Measurements from ENCODE around the gene LIPM. TPM values are rescaled to one million over a fixed set of nuclear protein-coding genes. Genes with fewer than 3 reads are reported as not detected.
"Not testable (repeated sequence)": the region's sequence is repeated elsewhere in the genome, so short reads cannot be mapped to it uniquely, and the experiment has no call there.

Gene LIPM
- polyA plus RNA-seq, 5 donors: 0.09 to 0.12 TPM; not detected in 3

DNA sequence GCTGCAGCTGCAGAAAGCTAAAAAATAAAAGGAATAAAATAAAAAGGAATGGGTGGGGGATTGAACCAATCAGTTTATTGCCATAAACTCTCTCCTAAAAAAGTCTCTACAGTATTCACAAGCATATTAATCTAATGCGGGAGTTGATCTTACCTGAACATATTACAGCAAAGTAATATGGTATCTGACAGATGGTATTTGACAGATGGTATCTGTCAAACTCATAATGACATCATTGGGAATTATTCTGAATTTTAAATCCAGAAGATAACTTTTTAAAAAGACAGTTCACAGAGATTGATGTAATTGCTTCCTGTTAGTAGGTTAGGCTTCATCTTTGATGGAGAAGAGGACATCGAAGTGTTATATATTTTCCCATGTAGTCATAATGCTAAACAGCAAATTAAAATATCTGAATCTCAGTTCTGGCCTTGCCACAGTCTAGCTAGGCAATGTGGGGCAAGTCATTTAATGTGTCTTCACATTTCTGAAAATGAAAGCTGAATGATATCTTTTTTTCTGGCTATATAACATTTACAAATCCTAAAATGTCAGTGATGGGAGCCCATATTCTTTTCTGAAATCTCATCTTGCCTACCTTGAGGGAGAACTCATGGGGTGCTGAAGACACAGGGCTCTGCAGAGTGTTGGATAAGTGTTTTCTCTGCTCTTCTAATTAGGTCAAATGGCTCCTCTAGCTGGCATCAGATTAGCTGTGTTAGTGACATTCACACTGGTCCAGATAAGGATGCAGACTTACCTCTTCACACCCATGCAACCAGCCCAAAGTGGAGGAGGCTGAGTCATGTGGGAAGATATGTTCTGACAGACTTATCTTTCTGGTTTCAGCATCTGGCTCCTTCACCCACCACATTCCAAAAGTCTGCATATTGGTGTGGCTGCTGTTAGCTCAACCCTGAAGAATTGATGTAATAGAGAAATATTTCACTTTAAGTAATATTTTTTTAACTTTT is 2.1 kb upstream of the LIPM start:
- no peak for DNase-seq

DNA sequence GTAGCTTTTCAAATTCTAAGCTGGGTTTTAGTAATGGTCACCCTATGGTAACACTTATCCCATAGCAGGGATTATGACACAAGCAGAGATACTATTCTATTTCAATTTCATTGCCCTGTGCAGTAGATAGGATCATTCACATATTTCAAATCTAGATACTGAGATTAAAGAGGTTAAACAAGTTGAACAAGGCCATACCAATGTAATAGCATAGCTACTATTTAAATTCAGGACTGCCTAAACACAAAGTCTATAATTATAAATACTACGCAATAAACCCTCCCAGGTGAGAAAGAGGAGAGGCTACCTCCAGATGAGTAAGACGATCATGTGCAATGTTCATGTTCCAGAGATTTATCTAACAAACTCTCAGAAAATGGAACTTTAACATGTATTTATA is 1.1 kb downstream of the LIPM start:
- no peak for DNase-seq

DNA sequence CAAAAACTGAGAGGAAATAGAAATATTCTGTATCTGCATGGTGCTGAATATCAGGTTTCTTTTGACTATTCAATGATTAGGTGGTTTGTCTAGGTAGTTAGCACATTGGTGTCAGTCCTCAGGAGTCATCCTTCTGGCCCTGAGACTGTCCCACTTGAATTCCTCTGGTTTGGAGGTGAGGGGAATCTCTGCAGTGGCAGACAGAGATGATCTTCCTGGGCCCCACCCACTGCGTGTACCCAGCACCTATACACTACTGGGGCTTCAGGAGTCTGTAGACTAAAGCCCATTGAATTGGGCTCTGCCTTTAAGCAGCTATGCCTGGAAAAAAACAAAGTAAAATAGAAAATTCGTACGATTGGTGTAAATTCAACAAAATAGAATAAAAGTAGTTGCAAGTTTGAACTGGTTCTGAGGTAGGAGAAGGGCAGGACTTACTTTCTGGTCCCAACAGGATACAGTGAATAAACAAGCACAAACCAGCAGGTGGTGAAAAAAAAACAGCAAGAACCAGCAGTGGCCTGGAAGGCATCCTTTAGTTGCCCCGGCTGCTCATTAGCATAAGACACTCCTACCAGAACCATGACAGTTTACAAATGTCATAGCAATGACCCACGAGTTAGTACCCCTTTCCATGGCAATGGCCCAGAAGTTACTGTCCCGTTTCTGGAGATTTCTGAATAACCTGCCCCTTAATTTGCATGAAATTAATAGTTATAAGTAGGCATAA is 1.7 kb downstream of the LIPM start:
- no peak for DNase-seq

DNA sequence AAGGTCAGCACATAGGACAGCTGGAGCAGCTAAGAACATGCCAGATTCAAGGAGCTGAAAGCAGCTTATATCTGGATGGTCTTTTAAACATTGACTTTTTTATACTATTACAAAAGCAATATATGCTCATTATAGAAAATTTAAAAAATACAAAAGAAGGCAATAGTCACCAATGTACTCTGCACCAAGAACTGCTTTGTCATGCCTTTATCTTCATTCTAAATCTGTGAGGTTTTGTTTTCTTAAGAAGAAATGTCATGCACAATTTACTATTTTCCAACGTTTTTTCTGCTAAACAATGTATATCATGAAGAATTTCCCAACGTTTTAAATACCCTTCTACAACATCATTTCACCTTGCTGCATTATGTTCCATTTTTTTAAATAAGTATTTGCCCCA is 2.8 kb downstream of the LIPM start:
- DNase-seq: no peak

DNA sequence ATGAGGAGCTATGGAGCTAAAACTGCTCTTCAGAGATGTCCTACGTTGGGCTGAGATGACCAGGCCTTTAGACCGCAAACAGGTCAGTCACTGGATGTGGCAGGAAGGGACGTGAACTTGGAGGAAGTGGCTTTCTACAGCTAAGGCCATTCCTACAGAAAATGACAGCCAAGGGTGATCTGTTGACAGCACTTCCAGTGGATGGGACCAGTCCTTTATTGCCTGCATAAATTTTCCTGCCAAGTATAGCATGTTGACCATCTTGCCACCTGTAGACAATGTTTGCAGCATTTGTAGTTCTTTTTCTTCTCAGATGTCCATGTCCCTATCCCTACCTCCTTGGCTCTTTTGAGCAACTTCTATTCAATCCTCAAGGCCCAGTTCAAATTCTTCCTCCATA is 3.4 kb downstream of the LIPM start:
- DNase-seq: no peak

DNA sequence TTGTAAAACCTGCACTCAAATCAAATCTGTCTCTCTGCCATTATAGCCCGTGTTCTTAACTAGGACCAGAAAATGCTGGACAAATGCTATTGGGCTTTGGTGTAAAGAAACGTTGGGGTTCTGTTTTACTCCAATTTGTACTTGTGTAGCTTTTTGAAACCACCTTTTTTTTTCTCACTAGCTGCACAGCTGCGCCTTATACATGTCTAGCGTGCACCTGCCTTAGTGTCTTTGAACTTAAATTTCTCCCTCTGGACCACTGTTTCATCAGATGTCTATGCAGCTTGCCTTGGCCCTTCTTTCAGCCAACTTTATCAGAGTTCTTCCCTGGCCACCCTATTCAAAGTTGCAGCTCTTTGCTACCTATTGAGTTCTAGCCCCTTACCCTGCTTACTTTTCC is 7.1 kb downstream of the LIPM start:
- no peak for DNase-seq

DNA sequence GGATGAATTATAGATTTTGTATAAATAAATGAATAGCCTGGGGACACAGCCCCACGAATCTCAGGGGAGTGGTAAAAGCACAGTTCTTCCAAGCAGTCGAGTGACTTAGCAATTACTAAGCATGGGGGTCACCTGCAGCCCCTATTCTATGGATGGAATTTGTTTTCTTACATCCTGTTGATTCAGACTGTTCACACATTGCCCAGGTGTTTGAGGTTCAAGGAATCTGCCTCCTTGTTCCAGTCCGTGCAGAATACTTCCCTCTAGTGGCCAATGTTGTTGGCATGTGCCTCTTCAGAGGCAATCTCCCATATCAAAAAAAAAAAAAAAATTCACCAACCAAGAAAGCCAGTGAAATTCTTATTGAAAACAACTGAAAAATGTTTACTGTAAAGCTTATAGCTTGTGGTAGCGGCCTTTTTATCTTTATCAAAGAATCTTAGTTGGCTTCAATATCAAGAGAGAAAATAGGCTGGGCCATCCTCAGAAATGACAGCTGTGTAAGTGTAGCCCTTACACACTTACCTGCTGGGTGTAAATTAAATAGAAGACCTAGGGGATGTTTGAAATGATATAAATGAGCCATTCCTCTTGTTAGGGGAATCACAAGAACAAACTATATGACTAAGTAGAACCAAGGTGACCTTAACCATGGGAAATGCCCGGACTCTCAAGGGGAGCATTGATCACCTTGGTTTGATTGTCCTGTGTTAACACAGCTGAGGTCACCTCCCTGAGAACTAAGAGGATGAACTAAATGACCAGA is 7.8 kb downstream of the LIPM start:
- peak in 1 of 2 donors; percentile 34 for DNase-seq

DNA sequence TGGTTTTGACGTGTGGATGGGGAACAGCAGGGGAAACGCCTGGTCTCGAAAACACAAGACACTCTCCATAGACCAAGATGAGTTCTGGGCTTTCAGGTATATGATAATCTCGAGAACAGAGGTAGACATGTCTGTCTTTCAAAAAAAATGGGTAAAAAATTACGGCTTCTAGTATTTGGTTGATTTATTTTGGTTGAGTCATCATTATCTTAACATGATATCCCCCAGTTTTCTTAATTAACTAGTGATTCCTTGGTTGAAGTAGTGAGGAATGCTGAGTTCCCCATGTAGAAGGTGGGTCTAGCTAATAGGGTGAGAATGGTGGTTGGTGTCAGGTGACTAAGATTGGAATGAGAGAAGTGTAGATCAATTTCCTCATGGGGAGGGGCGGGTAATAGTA is 10.7 kb downstream of the LIPM start:
- no peak for DNase-seq

DNA sequence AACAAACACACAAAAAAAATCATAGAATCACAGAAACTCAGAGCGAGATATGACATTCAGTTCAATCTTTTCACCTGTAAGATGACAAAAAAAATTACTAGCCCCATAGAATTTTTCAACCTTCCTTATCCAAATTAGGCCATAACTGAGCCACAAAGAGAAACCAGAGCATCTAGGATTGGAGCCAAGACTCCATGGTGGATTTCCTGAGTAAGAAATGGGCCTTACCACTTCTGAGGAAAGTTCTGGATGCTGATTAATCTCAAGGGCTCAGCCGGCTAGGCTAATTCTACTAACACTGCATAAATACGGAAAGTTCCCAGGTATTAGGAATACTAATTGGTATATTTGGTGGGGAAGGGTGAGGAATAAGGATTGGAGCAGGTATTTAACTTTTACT is 16.8 kb downstream of the LIPM start:
- DNase-seq: no peak

DNA sequence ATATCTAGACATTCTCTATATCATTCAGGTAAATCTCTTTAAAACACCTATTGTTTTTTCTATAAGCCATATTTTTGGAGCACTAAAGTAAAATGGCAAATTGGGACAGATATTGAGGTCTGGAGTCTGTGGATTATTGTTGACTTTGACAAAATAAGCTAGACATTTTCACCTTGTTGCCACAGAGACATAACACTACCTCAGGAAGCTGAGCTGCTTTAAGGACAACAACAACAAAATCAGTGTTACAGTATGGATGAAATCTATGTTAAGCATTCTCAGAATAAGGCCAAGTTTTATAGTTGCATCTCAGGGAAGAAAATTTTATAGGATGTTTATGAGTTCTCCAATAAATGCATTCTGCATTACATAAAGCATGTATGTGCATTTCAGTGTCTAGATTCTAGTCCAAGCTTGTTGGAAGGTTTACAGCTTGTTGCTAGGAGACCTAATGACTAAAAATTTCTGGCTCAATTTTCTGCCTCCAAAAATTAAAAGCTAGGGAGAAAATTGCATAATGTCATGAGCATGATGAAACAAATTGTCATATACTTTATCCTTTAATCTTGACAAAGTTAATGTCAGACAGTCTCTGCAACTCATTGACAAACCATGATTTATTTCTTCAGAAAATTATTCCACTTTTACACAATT is 18.3 kb downstream of the LIPM start:
- DNase-seq: peak; percentile 85 to 91

DNA sequence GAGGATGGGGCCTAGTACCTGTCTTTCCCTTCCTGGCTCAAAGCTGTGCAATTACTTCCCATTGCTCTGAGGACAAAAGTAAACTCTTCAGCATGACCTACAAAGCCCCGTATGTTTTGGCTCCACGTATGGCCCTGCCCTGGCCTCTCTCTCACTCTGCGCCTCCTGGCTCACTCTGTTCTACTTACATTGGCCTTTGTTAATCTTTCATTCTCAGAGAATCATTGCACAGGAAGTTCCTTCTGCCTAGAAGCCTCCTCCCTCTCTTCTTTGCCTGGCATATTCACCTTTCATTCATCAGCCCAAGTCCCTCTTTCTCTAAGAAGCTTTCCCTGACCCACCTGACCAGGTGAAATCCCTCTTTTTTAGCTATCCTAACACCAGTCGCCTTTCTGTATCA is 23.9 kb downstream of the LIPM start:
- no peak for DNase-seq

DNA sequence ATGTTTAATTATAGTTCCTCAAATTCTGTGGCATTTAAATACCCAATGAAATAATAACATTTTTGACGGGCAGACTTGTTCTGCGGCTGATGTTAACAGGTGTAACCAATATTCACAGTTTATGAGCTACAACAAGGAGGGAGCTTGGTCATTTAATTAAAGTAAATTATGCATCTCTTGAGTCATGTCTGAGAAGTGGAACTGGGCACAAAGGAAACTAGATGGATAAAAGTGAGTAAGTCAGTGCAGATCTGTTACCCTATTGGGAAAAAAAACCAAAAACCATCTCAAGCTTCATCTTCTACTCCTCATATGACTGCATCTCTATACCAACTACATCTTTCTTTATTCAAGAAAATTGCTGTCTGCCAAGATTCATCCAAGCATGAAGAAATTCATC is 25.1 kb downstream of the LIPM start:
- DNase-seq: no peak

DNA sequence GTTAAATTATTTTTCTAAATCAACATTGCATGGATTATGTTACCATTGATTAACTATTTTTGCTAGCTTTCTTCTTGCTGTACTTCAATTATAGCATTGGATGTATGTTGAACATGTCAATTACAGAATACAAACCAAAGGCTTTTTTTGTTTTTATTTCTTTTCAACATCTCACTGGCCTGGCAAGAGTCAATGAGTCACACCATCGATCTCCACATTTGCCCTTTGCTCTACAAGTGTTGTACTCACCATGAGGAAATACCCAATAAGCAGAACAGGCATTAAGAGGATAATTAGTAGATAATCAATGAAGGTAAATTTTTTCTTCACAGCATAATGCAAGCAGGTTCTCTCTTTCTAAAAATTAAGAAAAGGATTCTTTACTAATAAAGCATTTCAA is 25.8 kb downstream of the LIPM start:
- no peak for DNase-seq

DNA sequence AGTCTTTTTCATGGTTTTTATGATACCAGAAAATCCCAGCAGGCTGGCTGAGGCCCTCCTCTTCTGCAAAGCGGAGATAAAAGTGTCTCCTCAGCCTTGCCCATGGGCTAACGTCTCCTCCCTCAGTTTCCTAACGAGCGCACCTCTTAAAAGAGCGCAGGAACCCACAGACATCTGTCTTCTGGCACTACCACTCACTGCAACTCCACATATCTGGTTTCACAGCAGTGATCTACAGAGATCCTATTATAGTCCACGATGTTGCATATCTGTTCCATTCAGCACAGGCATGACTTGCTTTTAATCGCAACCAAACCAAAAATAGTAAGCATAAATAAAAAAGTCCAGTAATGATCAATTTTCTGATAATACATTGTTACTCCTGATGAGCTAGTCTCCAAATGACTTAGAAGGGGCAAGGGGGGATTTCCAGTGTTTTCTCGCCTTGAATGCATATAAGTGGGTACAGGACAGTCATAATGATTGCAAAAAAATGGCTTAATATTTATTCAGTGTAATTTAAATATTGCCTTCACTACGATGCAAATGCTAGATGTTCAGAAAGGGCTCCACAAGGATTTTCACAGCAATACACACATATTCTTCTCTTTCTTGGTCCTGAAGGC is 28.2 kb downstream of the LIPM start:
- DNase-seq: no peak

DNA sequence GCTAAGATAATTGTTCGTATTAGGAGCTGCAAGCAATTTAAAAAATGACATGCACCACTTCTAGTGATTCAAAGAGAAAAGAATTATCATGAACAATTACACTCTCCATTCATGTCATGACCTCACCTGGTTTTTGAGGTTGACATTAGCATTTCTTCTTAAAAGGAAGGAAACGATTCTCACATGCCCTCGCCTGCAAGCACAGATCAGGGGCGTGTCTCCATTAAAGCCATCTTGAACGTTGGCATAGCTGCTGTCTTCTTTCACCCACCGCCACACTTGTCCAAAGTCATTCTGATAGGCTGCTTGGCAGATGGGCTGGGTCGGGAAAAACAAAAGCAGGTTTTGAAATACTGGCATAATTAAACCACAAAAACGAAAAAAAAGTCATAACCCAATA is 29.2 kb downstream of the LIPM start:
- DNase-seq: no peak

DNA sequence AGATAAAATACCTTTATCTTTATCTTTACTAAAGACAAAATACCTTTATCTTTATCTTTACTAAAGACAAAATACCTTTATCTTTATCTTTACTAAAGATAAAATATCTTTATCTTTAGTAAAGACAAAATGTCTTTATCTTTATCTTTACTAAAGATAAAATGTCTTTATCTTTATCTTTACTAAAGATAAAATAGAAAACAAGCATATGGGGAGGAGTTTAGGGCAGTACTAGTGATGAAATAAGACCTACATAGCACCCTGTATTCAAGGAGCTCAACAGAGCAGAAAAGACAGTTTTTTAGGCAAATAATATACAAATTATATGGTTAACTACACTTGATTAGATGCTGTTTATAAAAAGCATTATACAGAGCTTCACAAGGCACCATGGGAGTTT is 29.8 kb downstream of the LIPM start:
- no peak for DNase-seq

DNA sequence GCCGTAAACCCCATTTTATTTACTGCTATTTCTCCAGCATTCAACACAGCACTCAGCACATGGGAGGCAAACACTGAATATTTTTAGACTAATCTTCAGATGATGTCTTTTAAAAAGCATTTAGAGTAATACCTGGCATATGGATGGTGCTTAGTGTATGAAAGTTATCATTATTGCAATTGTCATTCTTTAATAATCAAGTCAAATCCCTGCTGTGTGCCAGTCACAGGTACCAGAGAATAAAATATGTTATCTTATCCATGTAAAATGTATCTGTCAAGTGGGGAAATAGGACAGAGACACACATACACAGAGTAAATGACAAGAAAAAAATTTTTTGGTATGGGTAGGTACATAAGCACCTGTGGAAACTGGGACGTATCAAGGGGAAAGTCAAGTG is 30.6 kb downstream of the LIPM start:
- DNase-seq: no peak

DNA sequence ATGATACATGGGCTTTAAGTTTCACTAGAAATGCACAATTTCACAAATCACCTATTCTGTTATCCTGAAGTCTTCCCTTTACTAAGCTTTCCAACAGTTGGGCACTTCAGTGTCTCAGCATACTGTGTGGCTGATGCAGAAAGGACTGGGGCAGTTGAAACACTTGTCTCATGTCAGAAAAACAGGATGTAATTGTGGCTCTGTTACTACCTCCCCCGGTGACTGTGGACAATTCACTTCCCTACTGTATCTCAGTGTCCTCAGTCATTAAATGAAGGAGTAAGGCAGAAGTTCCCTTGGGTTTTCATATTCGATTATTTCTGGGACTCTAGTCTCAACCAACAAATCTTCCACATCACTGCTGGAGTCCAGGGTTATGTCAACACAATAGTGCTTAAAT is 31.2 kb downstream of the LIPM start:
- DNase-seq: no peak

DNA sequence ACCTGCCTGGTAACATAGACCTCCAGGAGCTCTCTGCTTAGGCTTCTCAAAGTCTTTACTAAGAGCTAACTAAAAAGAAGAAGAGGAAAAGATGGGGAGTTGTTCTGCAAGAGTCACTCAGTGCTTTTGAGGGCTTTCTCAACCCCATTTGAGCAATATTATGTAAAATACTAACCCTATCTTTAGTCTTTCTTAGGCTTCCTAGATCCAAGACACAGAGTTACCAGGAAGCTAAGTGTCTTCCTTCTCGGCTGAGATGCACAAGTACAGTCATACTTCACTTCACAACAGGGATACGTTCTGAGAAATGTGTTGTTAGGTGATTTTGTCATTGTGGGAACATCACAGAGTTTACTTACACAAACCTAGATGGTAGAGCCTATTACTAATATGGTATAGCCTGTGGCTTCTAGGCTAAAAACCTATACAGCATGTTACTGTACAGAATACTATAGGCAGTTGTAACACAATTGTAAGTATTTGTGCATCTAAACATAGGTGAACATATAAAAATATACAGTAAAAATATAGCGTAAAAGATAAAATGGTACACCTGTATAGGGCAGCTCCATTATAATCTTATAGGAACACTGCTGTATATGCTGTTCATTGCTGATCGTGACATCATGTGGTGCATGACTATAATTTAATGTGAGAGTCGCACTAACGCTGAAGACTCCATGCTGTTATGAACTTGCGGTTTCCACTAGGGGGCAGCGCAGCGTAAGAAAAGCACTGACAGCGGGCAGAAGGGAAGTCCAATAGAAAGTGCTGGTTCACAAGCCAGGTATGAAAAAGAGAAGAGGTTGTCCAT is 32.8 kb downstream of the LIPM start:
- DNase-seq: peak; percentile 74 to 84

DNA sequence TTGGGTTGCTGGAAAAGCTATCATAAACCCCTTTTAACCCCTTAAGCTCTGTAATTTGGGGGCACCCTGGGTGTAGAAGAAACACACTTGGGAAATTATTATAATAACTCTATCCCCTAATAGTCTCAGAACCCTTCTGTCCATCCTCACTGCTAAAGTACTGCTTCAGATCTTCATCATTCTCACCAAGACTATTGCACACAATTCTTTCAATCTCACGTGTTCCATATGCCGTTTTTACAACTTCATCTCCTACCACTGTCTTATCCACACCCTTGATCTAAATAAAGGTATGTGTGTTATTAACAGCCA is 33.3 kb downstream of the LIPM start:
- DNase-seq: no peak

DNA sequence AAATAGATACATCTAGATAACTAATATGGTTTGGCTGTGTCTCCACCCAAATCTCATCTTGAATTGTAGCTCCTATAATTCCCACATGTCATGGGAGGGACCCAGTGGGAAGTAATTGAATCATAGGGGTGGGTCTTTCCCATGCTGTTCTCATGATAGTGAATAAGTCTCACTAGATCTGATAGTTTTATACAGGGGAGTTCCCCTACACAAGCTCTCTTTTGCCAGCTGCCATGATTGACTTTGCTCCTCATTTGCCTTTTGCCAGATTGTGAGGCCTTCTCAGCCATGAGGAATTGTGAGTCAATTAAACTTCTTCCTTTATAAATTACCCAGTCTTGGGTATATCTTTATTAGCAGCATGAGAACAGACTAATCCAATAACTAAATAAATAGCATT is 35.1 kb downstream of the LIPM start:
- DNase-seq: not testable (repeated sequence)
